HUES64 (cell line): ENCODE results near the gene PTGS1.

Source experiments
- H3K27ac ChIP-seq: 2 replicates; pipeline ENCODE4 v1.7.0; 2013; ENCODE audit warnings: low read depth, low read length, inconsistent platforms
- H3K27me3 ChIP-seq: 2 replicates; pipeline ENCODE4 v1.6.1; 2013; ENCODE audit warnings: mild to moderate bottlenecking, low read length; ENCODE audit not compliant: insufficient read depth
- H3K36me3 ChIP-seq: 2 replicates; pipeline ENCODE4 v1.6.1; 2013; ENCODE audit warnings: mild to moderate bottlenecking, low read length; ENCODE audit not compliant: insufficient read depth
- H3K4me1 ChIP-seq: 2 replicates; pipeline ENCODE4 v1.6.1; 2013; ENCODE audit warnings: mild to moderate bottlenecking, low read length, moderate library complexity; ENCODE audit not compliant: insufficient read depth
- H3K4me3 ChIP-seq: 2 replicates; pipeline ENCODE4 v1.5.1; 2013; ENCODE audit warnings: mild to moderate bottlenecking, low read length, moderate library complexity
- H3K9ac ChIP-seq: 2 replicates; pipeline ENCODE4 v1.6.1; 2013; ENCODE audit warnings: mild to moderate bottlenecking, low read depth, low read length
- H3K9me3 ChIP-seq: 2 replicates; pipeline ENCODE4 v1.6.1; 2013; ENCODE audit warnings: low read depth, low read length; ENCODE audit not compliant: insufficient read depth
- WGBS: fragments of 150-250, 120-280 bp; methylation state at CpG from one replicate; pipeline ENCODE4 v1.1.7; 2013; ENCODE audit warnings: missing lambda C conversion rate; 5-methylcytosine and 5-hydroxymethylcytosine counted together

PTGS1 gene

DNA sequence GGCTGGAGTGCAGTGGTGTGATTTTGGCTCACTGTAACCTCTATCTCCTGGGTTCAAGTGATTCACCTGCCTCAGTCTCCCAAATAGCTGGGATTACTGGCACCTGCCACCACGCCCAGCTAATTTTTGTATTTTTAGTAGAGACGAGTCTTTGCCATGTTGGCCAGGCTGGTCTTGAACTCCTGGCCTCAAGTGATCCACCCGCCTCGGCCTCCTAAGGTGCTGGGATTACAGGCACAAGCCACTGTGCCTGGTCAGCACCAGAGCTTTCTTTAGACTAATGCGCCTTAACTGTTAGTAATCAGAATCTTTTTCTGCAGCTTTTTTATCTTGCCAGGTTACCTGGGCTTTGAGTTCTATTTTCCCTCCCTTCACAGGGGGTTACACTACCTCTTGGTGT, 18.4 kb downstream of the PTGS1 start:
- Histone ChIP-seq H3K36me3 (no peaks in the 10 kb centered on the region), H3K4me3 (no peak overlapping the region), H3K27ac (no peak overlapping the region), H3K27me3 (no peaks in the 10 kb centered on the region; the same call in 1 of the 2 replicates), H3K9me3 (no peaks in the 10 kb centered on the region), H3K4me1 (no peaks in the 10 kb centered on the region), H3K9ac (no peak overlapping the region)
- 93% methylated on average over 5 of the region's 5 CpGs for WGBS

DNA sequence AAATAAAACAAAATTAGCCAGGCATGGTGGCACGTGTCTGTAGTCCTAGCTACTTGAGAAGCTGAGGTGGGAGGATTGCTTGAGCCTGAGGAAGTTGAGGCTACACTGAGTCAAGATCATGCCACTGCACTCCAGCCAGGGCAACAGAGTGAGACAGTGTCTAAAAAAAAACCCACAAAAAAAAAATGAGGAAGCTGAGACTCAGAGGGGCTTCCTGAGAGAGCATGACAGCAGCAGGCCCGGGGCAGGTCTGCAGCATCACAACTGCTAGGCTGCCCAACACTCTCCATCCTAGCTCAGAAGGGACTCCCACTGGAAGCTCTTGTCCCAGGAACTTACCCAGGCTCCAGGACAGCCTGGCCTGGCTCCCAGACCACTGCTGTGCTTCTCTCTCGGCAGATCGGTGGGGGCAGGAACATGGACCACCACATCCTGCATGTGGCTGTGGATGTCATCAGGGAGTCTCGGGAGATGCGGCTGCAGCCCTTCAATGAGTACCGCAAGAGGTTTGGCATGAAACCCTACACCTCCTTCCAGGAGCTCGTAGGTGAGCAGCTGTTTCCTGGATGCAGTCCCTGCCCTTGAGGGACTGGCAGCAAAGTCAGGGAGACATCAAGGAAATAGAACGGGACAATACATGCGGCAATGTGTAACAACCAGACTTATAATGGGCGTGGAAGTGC, 19.1 kb downstream of the PTGS1 start:
- H3K9me3 ChIP-seq, result no peaks in the 10 kb centered on the region
- no peak overlapping the region for H3K27ac ChIP-seq
- H3K9ac ChIP-seq, result no peak overlapping the region
- H3K36me3 ChIP-seq, result no peaks in the 10 kb centered on the region
- no peak overlapping the region for H3K4me3 ChIP-seq
- no peaks in the 10 kb centered on the region; the same call in 1 of the 2 replicates for H3K27me3 ChIP-seq
- H3K4me1 ChIP-seq, result no peaks in the 10 kb centered on the region
- 83% methylated on average over 11 of the region's 11 CpGs for WGBS

DNA sequence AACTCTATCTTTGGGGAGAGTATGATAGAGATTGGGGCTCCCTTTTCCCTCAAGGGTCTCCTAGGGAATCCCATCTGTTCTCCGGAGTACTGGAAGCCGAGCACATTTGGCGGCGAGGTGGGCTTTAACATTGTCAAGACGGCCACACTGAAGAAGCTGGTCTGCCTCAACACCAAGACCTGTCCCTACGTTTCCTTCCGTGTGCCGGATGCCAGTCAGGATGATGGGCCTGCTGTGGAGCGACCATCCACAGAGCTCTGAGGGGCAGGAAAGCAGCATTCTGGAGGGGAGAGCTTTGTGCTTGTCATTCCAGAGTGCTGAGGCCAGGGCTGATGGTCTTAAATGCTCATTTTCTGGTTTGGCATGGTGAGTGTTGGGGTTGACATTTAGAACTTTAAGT, 21.5 kb downstream of the PTGS1 start:
- Histone ChIP-seq H3K4me3 (no peak overlapping the region), H3K36me3 (no peaks in the 10 kb centered on the region), H3K27me3 (no peaks in the 10 kb centered on the region; the same call in 1 of the 2 replicates), H3K4me1 (no peaks in the 10 kb centered on the region), H3K9ac (no peak overlapping the region), H3K9me3 (no peaks in the 10 kb centered on the region), H3K27ac (no peak overlapping the region)
- 95% methylated on average over 9 of the region's 9 CpGs for WGBS

DNA sequence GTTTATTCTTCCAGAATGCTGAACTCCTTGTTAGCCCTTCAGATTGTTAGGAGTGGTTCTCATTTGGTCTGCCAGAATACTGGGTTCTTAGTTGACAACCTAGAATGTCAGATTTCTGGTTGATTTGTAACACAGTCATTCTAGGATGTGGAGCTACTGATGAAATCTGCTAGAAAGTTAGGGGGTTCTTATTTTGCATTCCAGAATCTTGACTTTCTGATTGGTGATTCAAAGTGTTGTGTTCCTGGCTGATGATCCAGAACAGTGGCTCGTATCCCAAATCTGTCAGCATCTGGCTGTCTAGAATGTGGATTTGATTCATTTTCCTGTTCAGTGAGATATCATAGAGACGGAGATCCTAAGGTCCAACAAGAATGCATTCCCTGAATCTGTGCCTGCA, 21.9 kb downstream of the PTGS1 start:
- Histone ChIP-seq H3K9ac (no peak overlapping the region), H3K27ac (no peak overlapping the region), H3K27me3 (no peaks in the 10 kb centered on the region; the same call in 1 of the 2 replicates), H3K4me3 (no peak overlapping the region), H3K9me3 (no peaks in the 10 kb centered on the region), H3K36me3 (no peaks in the 10 kb centered on the region), H3K4me1 (no peaks in the 10 kb centered on the region)
- WGBS, result 94% methylated on average over 2 of the region's 2 CpGs

DNA sequence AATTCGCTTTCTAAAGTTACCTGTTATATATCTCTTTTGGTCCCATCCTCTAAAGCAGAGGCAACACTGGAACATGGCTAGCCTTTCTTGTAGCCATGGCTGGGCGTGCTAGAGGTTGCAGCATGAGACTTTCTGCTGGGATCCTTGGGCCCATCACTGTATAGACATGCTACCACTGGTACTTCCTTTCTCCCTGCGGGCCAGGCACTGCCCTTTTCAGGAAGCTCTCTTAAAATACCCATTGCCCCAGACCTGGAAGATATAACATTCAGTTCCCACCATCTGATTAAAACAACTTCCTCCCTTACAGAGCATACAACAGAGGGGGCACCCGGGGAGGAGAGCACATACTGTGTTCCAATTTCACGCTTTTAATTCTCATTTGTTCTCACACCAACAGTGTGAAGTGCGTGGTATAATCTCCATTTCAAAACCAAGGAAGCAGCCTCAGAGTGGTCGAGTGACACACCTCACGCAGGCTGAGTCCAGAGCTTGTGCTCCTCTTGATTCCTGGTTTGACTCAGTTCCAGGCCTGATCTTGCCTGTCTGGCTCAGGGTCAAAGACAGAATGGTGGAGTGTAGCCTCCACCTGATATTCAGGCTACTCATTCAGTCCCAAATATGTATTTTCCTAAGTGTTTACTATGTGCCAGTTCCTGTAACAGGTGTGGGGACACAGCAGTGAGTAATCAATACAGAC, 22.6 kb downstream of the PTGS1 start:
- Histone ChIP-seq H3K4me1 (no peaks in the 10 kb centered on the region), H3K9ac (no peak overlapping the region), H3K27me3 (no peaks in the 10 kb centered on the region; the same call in 1 of the 2 replicates), H3K9me3 (no peaks in the 10 kb centered on the region), H3K36me3 (no peaks in the 10 kb centered on the region), H3K4me3 (no peak overlapping the region), H3K27ac (no peak overlapping the region)
- 81% methylated on average over 8 of the region's 8 CpGs for WGBS

DNA sequence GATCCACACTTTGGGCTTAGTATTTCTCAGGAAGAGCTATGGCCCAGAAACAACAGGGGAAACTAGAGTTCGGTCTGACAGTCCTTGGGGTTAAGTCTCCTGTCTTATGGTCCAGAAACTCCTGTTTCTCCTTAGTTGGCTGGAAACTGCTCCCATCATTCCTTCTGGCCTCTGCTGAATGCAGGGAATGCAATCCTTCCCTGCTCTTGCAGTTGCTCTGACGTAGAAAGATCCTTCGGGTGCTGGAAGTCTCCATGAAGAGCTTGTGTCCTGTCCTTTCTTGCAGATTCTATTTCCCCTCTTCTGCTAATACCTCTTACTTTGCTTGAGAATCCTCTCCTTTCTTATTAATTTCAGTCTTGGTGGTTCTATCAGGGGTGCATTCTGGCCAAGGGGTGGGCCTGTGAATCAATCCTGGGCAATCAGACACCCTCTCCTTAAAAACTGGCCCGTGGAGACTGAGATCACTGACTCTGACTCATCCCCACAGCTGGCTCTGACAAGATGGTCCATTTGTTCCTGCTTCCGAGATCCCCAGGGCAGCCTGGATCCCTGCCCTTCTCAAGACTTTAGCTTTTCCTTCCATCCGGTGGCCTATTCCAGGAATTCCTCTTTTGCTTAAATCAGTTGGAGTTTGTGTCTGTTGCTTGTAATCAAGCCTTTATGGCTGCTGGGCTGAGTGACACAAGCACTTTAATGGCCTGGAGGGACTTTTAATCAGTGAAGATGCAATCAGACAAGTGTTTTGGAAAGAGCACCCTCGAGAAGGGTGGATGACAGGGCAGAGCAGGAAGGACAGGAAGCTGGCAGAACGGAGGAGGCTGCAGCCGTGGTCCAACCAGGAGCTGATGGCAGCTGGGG, 23.7 kb downstream of the PTGS1 start:
- Histone ChIP-seq H3K9ac (no peak overlapping the region), H3K36me3 (no peaks in the 10 kb centered on the region), H3K9me3 (no peaks in the 10 kb centered on the region), H3K4me1 (no peaks in the 10 kb centered on the region), H3K4me3 (no peak overlapping the region), H3K27me3 (no peaks in the 10 kb centered on the region; the same call in 1 of the 2 replicates), H3K27ac (no peak overlapping the region)
- 82% methylated on average over 9 of the region's 9 CpGs for WGBS

DNA sequence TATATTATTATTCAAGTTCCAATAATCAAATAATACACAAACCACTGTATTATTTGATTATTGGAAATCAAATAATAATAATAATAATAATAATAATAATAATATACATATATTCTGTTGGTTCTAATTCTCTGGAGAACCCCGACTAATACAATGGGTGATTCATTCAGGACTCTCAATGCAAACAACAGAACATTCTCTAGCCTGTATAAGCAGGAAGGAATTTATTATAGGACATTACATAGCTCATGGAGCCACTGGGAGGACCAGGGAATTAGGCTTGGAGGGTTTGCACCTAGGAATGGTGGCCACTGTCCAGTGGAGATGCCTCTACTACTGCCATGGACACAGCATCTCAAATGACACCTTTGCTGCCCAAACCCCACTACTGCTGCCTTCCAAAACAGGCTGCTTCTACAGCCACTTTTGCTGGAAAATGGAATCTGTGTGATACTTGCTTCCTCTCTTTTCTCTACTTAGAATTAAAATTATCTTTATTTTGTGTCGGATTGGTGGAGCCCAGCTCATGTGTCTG, 25.9 kb downstream of the PTGS1 start:
- WGBS, result no CpG with 5 or more reads among the region's 2 CpGs
- no peaks in the 10 kb centered on the region; the same call in 1 of the 2 replicates for H3K27me3 ChIP-seq
- no peak overlapping the region for H3K4me3 ChIP-seq
- H3K9ac ChIP-seq, result no peak overlapping the region
- H3K9me3 ChIP-seq, result no peaks in the 10 kb centered on the region
- H3K27ac ChIP-seq, result no peak overlapping the region
- H3K4me1 ChIP-seq, result no peaks in the 10 kb centered on the region
- no peaks in the 10 kb centered on the region for H3K36me3 ChIP-seq

DNA sequence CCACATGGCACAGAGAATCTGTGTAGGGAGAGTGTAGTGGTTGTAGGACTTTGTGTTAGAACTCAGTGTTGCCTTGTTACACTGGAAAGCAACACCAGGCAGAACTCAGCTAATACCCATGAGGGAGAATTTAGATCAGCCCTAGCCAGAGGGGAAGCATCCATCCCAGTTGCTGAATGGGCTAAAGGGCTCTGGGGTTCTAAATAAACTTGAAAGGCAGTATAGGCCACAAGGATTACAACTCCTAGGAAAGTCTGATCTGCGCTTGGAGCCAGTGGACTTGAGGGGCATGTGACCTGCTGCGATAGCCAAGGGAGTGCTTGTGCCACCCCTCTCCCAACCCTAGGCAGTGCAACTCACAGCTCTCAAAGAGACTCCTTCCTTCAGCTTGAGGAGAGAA, 26.9 kb downstream of the PTGS1 start:
- Histone ChIP-seq H3K9ac (no peak overlapping the region), H3K4me1 (no peaks in the 10 kb centered on the region), H3K27ac (no peak overlapping the region), H3K4me3 (no peak overlapping the region), H3K27me3 (no peaks in the 10 kb centered on the region; the same call in 1 of the 2 replicates), H3K36me3 (no peaks in the 10 kb centered on the region), H3K9me3 (no peaks in the 10 kb centered on the region)
- WGBS, result 93% methylated on average over 2 of the region's 2 CpGs

DNA sequence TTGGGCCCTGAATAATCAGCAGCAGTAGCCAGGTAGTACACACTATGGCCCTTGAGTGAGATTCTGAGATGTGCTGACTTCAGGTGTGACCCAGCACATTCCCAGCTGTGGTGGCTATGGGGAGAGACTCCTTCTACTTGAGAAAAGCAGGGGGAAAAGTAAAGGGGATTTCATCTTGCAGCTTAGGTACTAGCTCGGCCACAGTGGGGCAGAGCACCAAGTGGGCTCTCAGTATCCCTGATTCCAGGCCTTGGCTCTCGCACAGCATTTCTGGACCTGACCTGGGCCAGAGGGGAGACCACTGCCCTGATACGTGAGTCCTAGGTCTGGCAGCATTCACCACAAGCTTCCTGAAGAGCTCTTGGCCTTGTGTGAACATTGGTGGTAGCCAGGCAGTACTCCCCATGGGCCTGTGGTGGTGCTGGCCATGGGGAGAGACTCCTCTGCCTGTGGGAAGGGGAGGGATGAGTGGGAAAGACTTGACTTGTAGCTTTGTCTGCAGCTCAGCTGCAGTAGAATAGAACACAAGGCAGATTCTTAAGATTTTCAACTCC, 27.6 kb downstream of the PTGS1 start:
- Histone ChIP-seq H3K4me1 (no peaks in the 10 kb centered on the region), H3K4me3 (no peak overlapping the region), H3K27ac (no peak overlapping the region), H3K9me3 (no peaks in the 10 kb centered on the region), H3K36me3 (no peaks in the 10 kb centered on the region), H3K9ac (no peak overlapping the region), H3K27me3 (no peaks in the 10 kb centered on the region)
- 84% methylated on average over 3 of the region's 3 CpGs for WGBS

DNA sequence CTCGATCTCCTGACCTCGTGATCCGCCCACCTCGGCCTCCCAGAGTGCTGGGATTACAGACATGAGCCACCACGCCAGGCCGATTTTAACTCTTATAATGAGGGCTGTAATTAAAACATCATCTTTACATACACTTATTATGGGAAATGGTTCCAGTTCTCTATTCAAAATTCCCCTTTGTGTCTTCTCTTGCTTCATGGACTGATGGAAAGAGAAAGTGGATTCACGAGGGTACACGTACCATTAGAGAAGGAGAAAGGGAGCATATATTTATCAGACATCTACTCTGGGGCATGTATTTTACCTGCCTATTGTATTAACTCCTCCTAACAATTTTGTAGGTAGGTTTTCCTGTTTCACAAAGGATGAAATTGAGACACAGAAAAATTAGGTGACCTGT, 31.1 kb downstream of the PTGS1 start:
- no peaks in the 10 kb centered on the region for H3K36me3 ChIP-seq
- H3K9me3 ChIP-seq, result peaks cover 3% of the 10 kb centered on the region; the same call in 1 of the 2 replicates
- no peak overlapping the region for H3K4me3 ChIP-seq
- 86% methylated on average over 5 of the region's 8 CpGs for WGBS
- no peaks in the 10 kb centered on the region for H3K4me1 ChIP-seq
- H3K27me3 ChIP-seq, result peaks cover 14% of the 10 kb centered on the region
- H3K9ac ChIP-seq, result no peak overlapping the region
- H3K27ac ChIP-seq, result no peak overlapping the region
